HepG2 (cell line): Measurements from ENCODE around the gene CCDC201. TPM values are rescaled to one million over a fixed set of nuclear protein-coding genes. Genes with fewer than 3 reads are reported as not detected.
A peak's percentile ranks its signal among the peaks of the same experiment; 100 is the strongest.

Experiments used
- EP300 ChIP-seq, 3 experiments: sonication (generic) in 1 of 3; formaldehyde crosslinking in 1 of 3; IDR thresholded peaks; 2 replicates each; pipeline versions ENCODE4 v1.5.1 to v1.6.1; 2011 to 2020; ENCODE audit warnings: low read depth in 2 of 3, low read length in 2 of 3, borderline replicate concordance in 1 of 3, improper control_type of control experiment in 1 of 3, mild to moderate bottlenecking in 1 of 3, missing genetic modification reagents in 1 of 3, moderate library complexity in 1 of 3
- HOXA5 ChIP-seq: sonication (generic); formaldehyde crosslinking; IDR thresholded peaks from 2 replicates; pipeline ENCODE4 v1.4.0; 2020; ENCODE audit warnings: missing genetic modification reagents
- KDM3A ChIP-seq: IDR thresholded peaks from 2 replicates; pipeline ENCODE4 v1.6.1; 2018; ENCODE audit warnings: low read depth, missing compliant biosample characterization
- PRPF4 ChIP-seq: fragments of 200-400 bp; formaldehyde crosslinking; IDR thresholded peaks from 2 replicates; pipeline ENCODE4 v1.6.1; 2016; ENCODE audit warnings: low read length, low read depth; ENCODE audit not compliant: poor library complexity, severe bottlenecking
- SMAD1 ChIP-seq: sonication (generic); formaldehyde crosslinking; IDR thresholded peaks from 2 replicates; pipeline ENCODE4 v1.4.0; 2020; ENCODE audit warnings: missing genetic modification reagents, low read depth, mild to moderate bottlenecking, borderline replicate concordance
- ZBTB3 ChIP-seq: sonication (generic); formaldehyde crosslinking; IDR thresholded peaks from 2 replicates; pipeline ENCODE4 v1.4.0; 2020; ENCODE audit warnings: low read depth, mild to moderate bottlenecking, moderate library complexity, missing genetic modification reagents, borderline replicate concordance
- ZC3H4 ChIP-seq: sonication (generic); formaldehyde crosslinking; IDR thresholded peaks from 2 replicates; pipeline ENCODE4 v1.4.0; 2020; ENCODE audit warnings: missing genetic modification reagents, borderline replicate concordance
- ZMYM2 ChIP-seq: sonication (generic); formaldehyde crosslinking; IDR thresholded peaks from 2 replicates; pipeline ENCODE4 v1.8.0; 2022; ENCODE audit warnings: mild to moderate bottlenecking, missing genetic modification reagents
- ZNF501 ChIP-seq: sonication (generic); formaldehyde crosslinking; IDR thresholded peaks from 2 replicates; pipeline ENCODE4 v1.5.1; 2020; ENCODE audit warnings: mild to moderate bottlenecking, moderate library complexity, missing genetic modification reagents
- ZNF616 ChIP-seq: sonication (generic); formaldehyde crosslinking; IDR thresholded peaks from 2 replicates; pipeline ENCODE4 v1.5.0; 2020; ENCODE audit warnings: low read depth, mild to moderate bottlenecking, missing genetic modification reagents
- ZNF780A ChIP-seq: sonication (generic); formaldehyde crosslinking; IDR thresholded peaks from 2 replicates; pipeline ENCODE4 v1.8.0; 2022; ENCODE audit warnings: mild to moderate bottlenecking, missing genetic modification reagents, moderate library complexity
- ZSCAN31 ChIP-seq: sonication (generic); formaldehyde crosslinking; IDR thresholded peaks from 2 replicates; pipeline ENCODE4 v1.5.0; 2020; ENCODE audit warnings: low read depth, mild to moderate bottlenecking, missing genetic modification reagents
- polyA plus RNA-seq, 8 experiments: library from polyadenylated mRNA; depleted of rRNA in 3 of 8; stranded (reverse) in 7 of 8; unstranded in 1 of 8; fragments of >200 nt; fragmentation: Illumina TruSeq in 4 of 8; extraction: Trizol in 4 of 8; gene quantifications; 2 replicates each; pipeline versions ENCODE4 v1.2.1 to v1.2.3, GENCODE V29; 2011 to 2016; ENCODE audit warnings: low read depth in 4 of 8, missing spikeins in 1 of 8, mixed read lengths in 1 of 8; ENCODE audit not compliant: insufficient read depth in 1 of 8
- total RNA-seq, 5 experiments: library from RNA; depleted of rRNA; stranded (reverse); fragments of >200 nt; fragmentation: Illumina TruSeq; extraction: Trizol; gene quantifications; 2 replicates each; pipeline ENCODE4 v1.2.3, GENCODE V29; 2016; ENCODE audit warnings: low read depth in 1 of 5
- TF ChIP-seq, protein P1 (sequence below): sonication (generic); formaldehyde crosslinking; IDR thresholded peaks from 2 replicates; pipeline ENCODE4 v1.4.0; 2020; ENCODE audit warnings: mild to moderate bottlenecking, missing genetic modification reagents
- TF ChIP-seq, protein P2 (sequence below): sonication (generic); formaldehyde crosslinking; IDR thresholded peaks from 2 replicates; pipeline ENCODE4 v1.5.1; 2020; ENCODE audit warnings: mild to moderate bottlenecking, missing genetic modification reagents, moderate library complexity
- TF ChIP-seq, protein P3 (sequence below): sonication (generic); formaldehyde crosslinking; IDR thresholded peaks from 2 replicates; pipeline ENCODE4 v1.5.0; 2020; ENCODE audit warnings: missing genetic modification reagents, mild to moderate bottlenecking, borderline replicate concordance

The CCDC201 gene
- total and polyA plus RNA-seq, 2 of the 13 experiments (the other 11 are each of a cell fraction or from before 2014, with no cell fraction given), result 0.92 TPM; not detected in 1

DNA sequence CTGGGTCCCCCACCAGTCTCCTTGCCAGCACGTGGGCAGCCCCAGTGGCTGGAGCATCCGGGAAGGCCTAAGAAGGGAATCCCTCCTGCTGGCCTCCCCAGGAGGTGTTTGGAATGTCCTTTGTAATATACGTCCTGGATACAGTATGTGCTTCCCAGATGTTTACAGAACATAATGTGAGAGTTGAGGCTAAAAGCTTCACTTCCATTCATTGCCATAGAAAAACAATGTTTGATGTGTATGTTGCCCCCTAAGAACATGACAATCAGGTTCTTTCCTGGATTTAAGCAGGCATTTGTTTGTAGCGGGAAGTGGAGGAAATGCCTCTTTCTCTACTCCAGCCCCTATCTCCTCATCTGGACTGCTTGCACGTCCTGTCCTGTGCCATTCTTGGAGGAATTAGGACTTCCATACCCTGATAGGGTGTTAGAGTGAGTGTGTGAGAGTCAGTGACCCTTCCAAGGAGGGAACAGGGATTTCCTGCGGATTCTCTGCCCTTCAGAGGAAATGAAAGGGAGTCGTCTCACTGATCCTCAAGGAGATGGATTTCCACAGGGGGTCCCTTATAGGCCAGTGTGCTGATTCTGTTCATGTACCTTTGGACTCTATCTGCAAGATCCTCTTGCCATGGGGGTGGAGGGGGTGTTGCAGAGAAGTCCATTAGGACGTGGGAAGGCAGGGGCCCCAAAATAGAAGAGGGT, 16.6 kb upstream of the CCDC201 start (continued):
- TF ChIP-seq EP300 (IDR thresholded peaks at IDR 0.05; ENCODE audit: low read depth in 2 of 2, low read length in 2 of 2) (peak in 1 of 2 experiments; percentile 1; a peak in 1 of 4 replicates), EP300 (CRISPR knock-in tag; IDR thresholded peaks at IDR 0.05; ENCODE audit: borderline replicate concordance) (peak; percentile 11; the same call in 1 of the 2 replicates), ZBTB3 (CRISPR knock-in tag) (no peak), SMAD1 (CRISPR knock-in tag) (no peak), HOXA5 (peak; percentile 46; the same call in 1 of the 2 replicates), ZMYM2 (CRISPR knock-in tag) (no peak), ZC3H4 (CRISPR knock-in tag) (peak; percentile 24; the same call in 1 of the 2 replicates), ZSCAN31 (no peak), ZNF501 (CRISPR knock-in tag) (0 out of 2 replicates have a peak, but pooled peaks have one; percentile 57), PRPF4 (no peak), KDM3A (no peak), ZNF780A (CRISPR knock-in tag) (0 out of 2 replicates have a peak, but pooled peaks have one; percentile 4), ZNF616 (CRISPR knock-in tag) (peak; percentile 33; the same call in 1 of the 2 replicates)
- TF ChIP-seq, protein P1, sequence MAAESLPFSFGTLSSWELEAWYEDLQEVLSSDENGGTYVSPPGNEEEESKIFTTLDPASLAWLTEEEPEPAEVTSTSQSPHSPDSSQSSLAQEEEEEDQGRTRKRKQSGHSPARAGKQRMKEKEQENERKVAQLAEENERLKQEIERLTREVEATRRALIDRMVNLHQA (CRISPR knock-in tag), result no peak
- TF ChIP-seq, protein P2, sequence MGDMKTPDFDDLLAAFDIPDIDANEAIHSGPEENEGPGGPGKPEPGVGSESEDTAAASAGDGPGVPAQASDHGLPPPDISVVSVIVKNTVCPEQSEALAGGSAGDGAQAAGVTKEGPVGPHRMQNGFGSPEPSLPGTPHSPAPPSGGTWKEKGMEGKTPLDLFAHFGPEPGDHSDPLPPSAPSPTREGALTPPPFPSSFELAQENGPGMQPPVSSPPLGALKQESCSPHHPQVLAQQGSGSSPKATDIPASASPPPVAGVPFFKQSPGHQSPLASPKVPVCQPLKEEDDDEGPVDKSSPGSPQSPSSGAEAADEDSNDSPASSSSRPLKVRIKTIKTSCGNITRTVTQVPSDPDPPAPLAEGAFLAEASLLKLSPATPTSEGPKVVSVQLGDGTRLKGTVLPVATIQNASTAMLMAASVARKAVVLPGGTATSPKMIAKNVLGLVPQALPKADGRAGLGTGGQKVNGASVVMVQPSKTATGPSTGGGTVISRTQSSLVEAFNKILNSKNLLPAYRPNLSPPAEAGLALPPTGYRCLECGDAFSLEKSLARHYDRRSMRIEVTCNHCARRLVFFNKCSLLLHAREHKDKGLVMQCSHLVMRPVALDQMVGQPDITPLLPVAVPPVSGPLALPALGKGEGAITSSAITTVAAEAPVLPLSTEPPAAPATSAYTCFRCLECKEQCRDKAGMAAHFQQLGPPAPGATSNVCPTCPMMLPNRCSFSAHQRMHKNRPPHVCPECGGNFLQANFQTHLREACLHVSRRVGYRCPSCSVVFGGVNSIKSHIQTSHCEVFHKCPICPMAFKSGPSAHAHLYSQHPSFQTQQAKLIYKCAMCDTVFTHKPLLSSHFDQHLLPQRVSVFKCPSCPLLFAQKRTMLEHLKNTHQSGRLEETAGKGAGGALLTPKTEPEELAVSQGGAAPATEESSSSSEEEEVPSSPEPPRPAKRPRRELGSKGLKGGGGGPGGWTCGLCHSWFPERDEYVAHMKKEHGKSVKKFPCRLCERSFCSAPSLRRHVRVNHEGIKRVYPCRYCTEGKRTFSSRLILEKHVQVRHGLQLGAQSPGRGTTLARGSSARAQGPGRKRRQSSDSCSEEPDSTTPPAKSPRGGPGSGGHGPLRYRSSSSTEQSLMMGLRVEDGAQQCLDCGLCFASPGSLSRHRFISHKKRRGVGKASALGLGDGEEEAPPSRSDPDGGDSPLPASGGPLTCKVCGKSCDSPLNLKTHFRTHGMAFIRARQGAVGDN, result no peak
- TF ChIP-seq, protein P3, sequence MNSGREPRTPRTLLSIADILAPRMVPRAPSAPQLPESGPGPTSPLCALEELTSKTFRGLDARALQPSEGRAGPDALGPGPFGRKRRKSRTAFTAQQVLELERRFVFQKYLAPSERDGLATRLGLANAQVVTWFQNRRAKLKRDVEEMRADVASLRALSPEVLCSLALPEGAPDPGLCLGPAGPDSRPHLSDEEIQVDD (CRISPR knock-in tag), result no peak
